ENCODE data around the gene NOS1AP.

GRCh38 chr1:162135271-162135775 lies 65.8 kb downstream of the NOS1AP start:
- TF ChIP-seq, protein P1, sequence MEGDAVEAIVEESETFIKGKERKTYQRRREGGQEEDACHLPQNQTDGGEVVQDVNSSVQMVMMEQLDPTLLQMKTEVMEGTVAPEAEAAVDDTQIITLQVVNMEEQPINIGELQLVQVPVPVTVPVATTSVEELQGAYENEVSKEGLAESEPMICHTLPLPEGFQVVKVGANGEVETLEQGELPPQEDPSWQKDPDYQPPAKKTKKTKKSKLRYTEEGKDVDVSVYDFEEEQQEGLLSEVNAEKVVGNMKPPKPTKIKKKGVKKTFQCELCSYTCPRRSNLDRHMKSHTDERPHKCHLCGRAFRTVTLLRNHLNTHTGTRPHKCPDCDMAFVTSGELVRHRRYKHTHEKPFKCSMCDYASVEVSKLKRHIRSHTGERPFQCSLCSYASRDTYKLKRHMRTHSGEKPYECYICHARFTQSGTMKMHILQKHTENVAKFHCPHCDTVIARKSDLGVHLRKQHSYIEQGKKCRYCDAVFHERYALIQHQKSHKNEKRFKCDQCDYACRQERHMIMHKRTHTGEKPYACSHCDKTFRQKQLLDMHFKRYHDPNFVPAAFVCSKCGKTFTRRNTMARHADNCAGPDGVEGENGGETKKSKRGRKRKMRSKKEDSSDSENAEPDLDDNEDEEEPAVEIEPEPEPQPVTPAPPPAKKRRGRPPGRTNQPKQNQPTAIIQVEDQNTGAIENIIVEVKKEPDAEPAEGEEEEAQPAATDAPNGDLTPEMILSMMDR (IDR thresholded peaks at IDR 0.05): no peak
- TF ChIP-seq NFYB (CRISPR knock-in tag; conservative IDR thresholded peaks at IDR 0.05; ENCODE audit: low read depth): no peak

Measured in WTC11 (cell line).